HUES6 (cell line): ENCODE results near the gene DIP2C.

Source experiments
- H3K27ac ChIP-seq: 2 replicates; pipeline ENCODE4 v1.7.0; 2013; ENCODE audit warnings: low read depth, mild to moderate bottlenecking, low read length, inconsistent platforms
- H3K27me3 ChIP-seq: 2 replicates; pipeline ENCODE4 v1.6.1; 2013; ENCODE audit warnings: low read length; ENCODE audit not compliant: control insufficient read depth, insufficient read depth
- H3K36me3 ChIP-seq: 2 replicates; pipeline ENCODE4 v1.6.1; 2013; ENCODE audit warnings: low read length; ENCODE audit not compliant: control insufficient read depth, insufficient read depth
- H3K4me1 ChIP-seq: 2 replicates; pipeline ENCODE4 v1.6.1; 2013; ENCODE audit warnings: low read length; ENCODE audit not compliant: control insufficient read depth, insufficient read depth
- H3K4me3 ChIP-seq: 2 replicates; pipeline ENCODE4 v1.5.1; 2013; ENCODE audit warnings: low read depth, low read length
- H3K9ac ChIP-seq: one replicate; pipeline ENCODE4 v1.6.1; 2013; ENCODE audit warnings: mild to moderate bottlenecking, low read length
- H3K9me3 ChIP-seq: 2 replicates; pipeline ENCODE4 v1.6.1; 2013; ENCODE audit warnings: low read depth, low read length; ENCODE audit not compliant: control insufficient read depth, insufficient read depth

The DIP2C gene

DNA sequence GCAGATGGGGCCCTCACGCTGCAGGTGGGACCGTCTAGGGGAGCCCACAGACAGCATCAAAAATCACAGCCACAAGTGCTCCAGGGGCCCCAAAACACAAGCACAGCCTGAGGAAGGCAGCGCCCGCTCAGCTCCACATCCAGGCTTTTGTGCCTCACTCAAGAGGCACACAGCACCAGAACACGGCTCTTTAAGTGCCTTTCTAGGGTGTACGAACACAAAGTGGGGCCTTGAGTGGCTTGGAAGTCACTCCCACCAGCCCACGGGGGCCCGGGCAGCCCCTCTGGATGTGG, 65.2 kb downstream of the DIP2C start:
- 0 out of 2 replicates have a peak overlapping the region, but pooled peaks have one; percentile 42 for H3K4me3 ChIP-seq
- H3K27me3 ChIP-seq: no peaks in the 10 kb centered on the region
- no peaks in the 10 kb centered on the region for H3K9me3 ChIP-seq
- H3K36me3 ChIP-seq: no peaks in the 10 kb centered on the region
- H3K27ac ChIP-seq: peak overlapping the region; percentile 50; the same call in 1 of the 2 replicates
- peak overlapping the region; percentile 5 for H3K9ac ChIP-seq
- peaks cover 31% of the 10 kb centered on the region for H3K4me1 ChIP-seq

DNA sequence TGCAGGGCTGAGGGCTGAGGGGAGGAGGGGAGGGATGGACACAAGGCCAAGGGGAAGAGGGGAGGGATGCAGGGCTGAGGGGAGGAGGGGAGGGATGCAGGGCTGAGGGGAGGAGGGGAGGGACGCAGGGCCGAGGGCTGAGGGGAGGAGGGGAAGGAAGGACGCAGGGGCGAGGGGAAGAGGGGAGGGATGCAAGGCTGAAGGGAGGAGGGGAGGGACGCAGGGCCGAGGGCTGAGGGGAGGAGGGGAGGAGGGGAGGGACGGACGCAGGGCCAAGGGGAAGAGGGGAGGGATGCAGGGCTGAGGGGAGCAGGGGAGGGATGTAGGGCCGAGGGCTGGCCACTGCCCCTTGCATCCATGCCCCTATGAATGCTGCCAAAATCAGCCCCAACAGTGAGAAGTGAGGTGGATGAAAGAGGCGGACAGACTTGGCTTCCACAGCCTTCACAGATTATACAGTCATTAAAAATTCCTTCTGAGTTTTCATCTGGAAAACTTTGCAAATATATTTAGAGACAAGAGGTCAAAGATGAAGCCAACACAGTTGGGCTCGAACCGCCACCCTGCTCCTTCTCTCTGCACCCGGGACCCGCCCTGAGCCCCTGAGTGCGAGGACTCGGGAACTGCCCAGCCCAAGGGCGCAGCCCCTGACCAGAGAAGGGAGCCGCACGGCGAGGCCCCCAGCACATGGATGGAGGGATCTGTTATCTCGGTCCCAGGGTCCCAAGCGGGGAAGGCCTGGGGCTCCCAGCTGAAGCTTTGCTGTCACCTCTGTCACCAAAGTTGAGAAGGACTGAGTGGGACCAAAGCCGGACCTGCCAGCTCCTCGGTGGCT, 65.8 kb downstream of the DIP2C start:
- Histone ChIP-seq H3K27me3 (no peaks in the 10 kb centered on the region), H3K9me3 (no peaks in the 10 kb centered on the region), H3K4me1 (peaks cover 31% of the 10 kb centered on the region), H3K36me3 (no peaks in the 10 kb centered on the region), H3K27ac (peak overlapping the region; percentile 50; the same call in 1 of the 2 replicates), H3K4me3 (no peak overlapping the region), H3K9ac (no peak overlapping the region)

DNA sequence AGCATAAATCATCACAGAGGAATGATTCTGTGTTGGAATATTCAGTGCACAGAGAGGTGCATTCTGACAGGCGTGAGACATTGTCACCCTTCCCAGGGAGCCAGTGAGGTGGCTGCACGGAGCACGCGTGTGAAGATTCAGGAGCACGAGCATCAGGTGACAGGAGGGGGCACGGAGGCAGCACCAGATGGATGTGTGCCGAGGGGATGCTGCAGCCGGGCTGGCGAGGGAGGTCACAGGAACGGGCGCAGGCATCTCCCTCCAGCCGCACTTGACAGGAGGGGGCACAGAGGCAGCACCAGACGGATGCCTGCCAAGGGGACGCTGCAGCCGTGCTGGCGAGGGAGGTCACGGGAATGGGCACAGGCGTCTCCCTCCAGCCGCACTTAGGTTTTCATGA, 66.5 kb downstream of the DIP2C start:
- peaks cover 31% of the 10 kb centered on the region for H3K4me1 ChIP-seq
- H3K27me3 ChIP-seq: no peaks in the 10 kb centered on the region
- no peaks in the 10 kb centered on the region for H3K9me3 ChIP-seq
- no peak overlapping the region for H3K4me3 ChIP-seq
- no peaks in the 10 kb centered on the region for H3K36me3 ChIP-seq
- H3K27ac ChIP-seq: no peak overlapping the region
- no peak overlapping the region for H3K9ac ChIP-seq

- Histone ChIP-seq H3K9me3 (no peaks in the 10 kb centered on the region), H3K4me3 (no peak overlapping the region), H3K27me3 (no peaks in the 10 kb centered on the region), H3K4me1 (peaks cover 31% of the 10 kb centered on the region), H3K9ac (no peak overlapping the region), H3K27ac (no peak overlapping the region), H3K36me3 (no peaks in the 10 kb centered on the region)
Measured at GRCh38 chr10:621981-622740, 67.3 kb downstream of the DIP2C start.

GRCh38 chr10:621513-621912, 68.0 kb downstream of the DIP2C start:
- Histone ChIP-seq H3K27ac (no peak overlapping the region), H3K27me3 (no peaks in the 10 kb centered on the region), H3K36me3 (no peaks in the 10 kb centered on the region), H3K4me1 (peaks cover 28% of the 10 kb centered on the region), H3K9me3 (no peaks in the 10 kb centered on the region), H3K9ac (no peak overlapping the region), H3K4me3 (no peak overlapping the region)

DNA sequence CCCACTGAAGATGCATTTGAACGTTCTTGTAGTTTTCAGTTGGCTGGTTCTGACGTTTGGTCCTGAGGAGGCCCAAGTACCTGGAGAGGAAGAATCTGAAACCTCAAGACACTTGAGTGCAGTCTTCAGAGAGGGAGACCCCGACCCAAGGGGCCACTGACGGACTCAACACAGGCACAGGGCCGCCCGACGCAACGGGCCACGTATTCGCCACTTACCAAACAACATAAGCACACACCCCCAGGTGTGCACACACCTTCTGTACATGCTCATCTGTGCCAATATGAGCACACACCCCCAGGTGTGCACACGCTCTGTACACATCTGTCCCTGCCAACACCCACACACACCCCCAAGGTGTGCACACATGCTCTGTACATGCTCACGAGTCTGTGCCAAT, 68.5 kb downstream of the DIP2C start:
- H3K9me3 ChIP-seq: no peaks in the 10 kb centered on the region
- no peak overlapping the region for H3K27ac ChIP-seq
- H3K4me1 ChIP-seq: peaks cover 26% of the 10 kb centered on the region
- H3K27me3 ChIP-seq: no peaks in the 10 kb centered on the region
- H3K9ac ChIP-seq: no peak overlapping the region
- no peaks in the 10 kb centered on the region for H3K36me3 ChIP-seq
- H3K4me3 ChIP-seq: no peak overlapping the region

DNA sequence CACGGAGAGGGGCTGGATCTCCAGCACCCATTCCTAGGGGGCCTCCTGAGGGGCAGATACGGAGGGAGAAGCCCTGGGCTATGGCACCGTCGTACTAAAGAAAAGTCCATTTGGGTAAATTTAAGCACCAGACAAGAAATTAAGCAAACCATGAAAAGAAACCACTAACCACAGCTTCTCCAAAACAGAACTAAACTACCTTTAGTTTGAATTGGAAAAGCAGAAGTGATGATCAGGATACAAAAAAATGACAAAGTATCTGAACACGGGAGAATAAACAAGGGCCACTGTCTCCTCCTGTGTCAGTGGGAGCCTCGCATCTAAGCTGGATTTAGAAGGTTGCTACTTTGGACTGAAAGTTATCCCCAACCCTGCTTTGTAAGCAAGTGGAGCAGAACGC, 69.1 kb downstream of the DIP2C start:
- Histone ChIP-seq H3K4me3 (no peak overlapping the region), H3K9ac (no peak overlapping the region), H3K9me3 (no peaks in the 10 kb centered on the region), H3K36me3 (no peaks in the 10 kb centered on the region), H3K27me3 (no peaks in the 10 kb centered on the region), H3K4me1 (peaks cover 26% of the 10 kb centered on the region), H3K27ac (no peak overlapping the region)

DNA sequence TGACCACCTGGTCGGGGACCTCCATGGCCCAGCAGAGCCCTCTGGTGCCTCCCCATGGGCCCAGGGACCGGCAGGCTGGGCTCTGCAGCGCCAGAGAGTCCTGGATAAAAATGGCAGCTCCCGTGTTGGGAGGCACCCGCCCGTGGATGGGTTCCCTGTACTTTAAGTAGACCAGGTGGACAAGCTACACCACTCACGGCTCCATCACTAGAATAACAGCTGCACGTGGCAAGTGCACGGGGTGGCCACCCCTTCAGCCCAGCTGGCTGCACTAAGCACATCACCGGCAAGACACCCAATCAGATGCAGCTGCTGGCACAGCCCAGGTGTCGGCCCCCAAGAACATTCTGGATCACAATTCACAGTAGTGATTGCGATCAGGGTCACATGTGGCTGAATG, 69.8 kb downstream of the DIP2C start:
- H3K9ac ChIP-seq: no peak overlapping the region
- no peaks in the 10 kb centered on the region for H3K9me3 ChIP-seq
- H3K4me1 ChIP-seq: peaks cover 19% of the 10 kb centered on the region
- no peak overlapping the region for H3K4me3 ChIP-seq
- no peaks in the 10 kb centered on the region for H3K27me3 ChIP-seq
- H3K27ac ChIP-seq: no peak overlapping the region
- no peaks in the 10 kb centered on the region for H3K36me3 ChIP-seq

DNA sequence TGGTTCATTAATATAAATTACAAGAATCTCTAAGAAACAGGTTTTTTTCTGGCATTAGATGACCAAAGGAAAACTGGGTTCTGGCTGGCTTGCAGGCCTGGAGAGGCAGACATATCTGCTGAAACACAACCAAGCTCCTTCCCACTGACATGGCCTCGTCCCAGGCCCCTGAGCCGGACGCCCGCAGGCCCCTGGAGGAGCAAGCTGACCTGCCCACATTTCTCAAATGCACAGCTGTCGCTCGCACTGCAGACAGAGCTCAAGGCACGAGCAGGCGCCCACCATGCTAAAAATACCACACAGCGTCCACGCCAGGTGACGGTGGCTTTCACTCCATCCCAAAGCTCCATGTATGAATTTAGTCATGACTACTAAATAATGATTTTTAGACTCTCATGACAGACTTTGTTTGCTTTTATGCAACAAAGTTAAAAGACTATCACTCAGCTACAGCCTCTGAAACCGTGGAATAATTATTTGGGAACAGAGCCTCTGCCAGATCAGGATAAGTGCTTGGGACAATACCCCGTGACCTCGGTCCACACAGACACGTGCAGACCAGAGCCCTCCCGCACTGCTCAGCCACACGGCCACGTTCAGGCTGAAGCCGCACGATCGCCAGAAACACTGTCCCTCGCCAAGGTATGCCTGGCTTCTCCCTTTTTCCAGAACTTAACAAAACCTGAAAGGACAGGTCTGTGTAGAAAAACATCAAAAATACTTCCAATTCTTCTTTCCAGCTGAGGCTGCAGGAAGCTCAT, 71.1 kb downstream of the DIP2C start:
- Histone ChIP-seq H3K4me3 (no peak overlapping the region), H3K4me1 (peaks cover 17% of the 10 kb centered on the region), H3K27me3 (no peaks in the 10 kb centered on the region), H3K27ac (no peak overlapping the region), H3K9me3 (no peaks in the 10 kb centered on the region), H3K36me3 (no peaks in the 10 kb centered on the region), H3K9ac (no peak overlapping the region)

DNA sequence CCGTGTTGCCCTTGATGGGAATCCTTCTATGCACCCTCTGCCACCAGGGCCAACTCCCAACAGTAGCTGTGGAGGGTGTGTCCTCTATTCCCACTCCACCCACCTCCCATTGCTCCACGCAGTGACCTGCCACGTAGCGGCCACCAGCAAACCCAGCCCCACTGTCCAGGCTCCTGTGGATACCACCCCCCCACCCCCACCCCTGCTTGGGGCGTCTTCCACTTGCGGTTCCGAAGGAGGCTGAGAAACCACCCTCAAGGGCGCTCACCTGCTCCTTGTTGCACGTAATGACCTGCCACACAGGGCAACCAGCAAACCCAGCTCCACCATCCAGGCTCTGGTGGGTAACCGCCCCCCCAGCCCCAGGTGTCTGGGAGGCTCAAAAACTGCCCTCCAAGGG, 72.0 kb downstream of the DIP2C start:
- H3K4me3 ChIP-seq: no peak overlapping the region
- H3K9ac ChIP-seq: no peak overlapping the region
- no peaks in the 10 kb centered on the region for H3K36me3 ChIP-seq
- H3K27me3 ChIP-seq: no peaks in the 10 kb centered on the region
- no peaks in the 10 kb centered on the region for H3K9me3 ChIP-seq
- peaks cover 21% of the 10 kb centered on the region for H3K4me1 ChIP-seq
- no peak overlapping the region for H3K27ac ChIP-seq
